Testis (tissue), 2 donors: ENCODE measurements around the gene MAP2K7.

ENCODE experiments used
- CTCF ChIP-seq, 3 experiments: fragments of 450-650 bp in 2 of 3; fragments of 200-600 bp in 1 of 3; sonication (generic) in 1 of 3; IDR thresholded peaks; one replicate each; pipeline ENCODE4 v1.5.1; 2016 to 2019; ENCODE audit warnings: antibody characterized with exemption in 3 of 3, mild to moderate bottlenecking in 2 of 3, moderate library complexity in 1 of 3
- POLR2A ChIP-seq: fragments of 450-650 bp; IDR thresholded peaks from one replicate; pipeline ENCODE4 v1.6.1; 2017; ENCODE audit warnings: antibody characterized with exemption, mild to moderate bottlenecking, moderate library complexity

GRCh38 chr19:7858109-7858770 is 45.4 kb upstream of the MAP2K7 start:
- TF ChIP-seq CTCF (IDR thresholded peaks at IDR 0.05) (no peak), POLR2A (no peak)
